OCI-LY1 (cell line): ENCODE data around the gene C1QTNF1.

Source experiments
- CTCF ChIP-seq: fragments of 200-600 bp; sonication (generic), shearing (Covaris generic); IDR thresholded peaks from 2 replicates; pipeline ENCODE4 v1.5.1; 2017; ENCODE audit warnings: mild to moderate bottlenecking, antibody characterized with exemption, low read length, moderate library complexity, mixed read lengths
- EZH2 ChIP-seq: fragments of 200-600 bp; sonication (generic), shearing (Covaris generic); IDR thresholded peaks from 2 replicates; pipeline ENCODE4 v1.8.0; 2017; ENCODE audit warnings: borderline replicate concordance, mixed run types, mild to moderate bottlenecking, antibody characterized with exemption, low read length, moderate library complexity, mixed read lengths

DNA sequence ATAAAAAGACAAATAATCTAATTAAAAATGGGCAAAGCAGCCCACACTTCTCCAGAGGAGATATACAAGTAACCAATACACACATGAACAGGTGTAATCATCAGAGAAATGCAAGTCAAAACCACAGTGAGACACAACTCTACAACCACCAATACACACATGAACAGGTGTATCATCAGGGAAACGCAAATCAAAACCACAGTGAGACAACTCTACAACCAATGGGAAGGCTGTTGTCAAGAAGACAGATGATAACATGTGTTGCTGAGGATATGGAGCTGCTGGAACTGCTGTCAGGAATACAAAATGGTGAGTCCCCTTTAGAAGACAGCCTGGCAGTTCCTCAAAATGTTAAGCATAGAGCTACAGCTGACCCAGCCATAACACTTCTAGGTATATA lies 28.2 kb downstream of the C1QTNF1 start:
- no peak for TF ChIP-seq CTCF
- no peak for TF ChIP-seq EZH2
